Dendritic cell treated with granulocyte-macrophage colony-stimulating factor and Interleukin-4, amounts not matched to agents 40 ng/mL and 50 ng/mL, for 4 days (primary cell): ENCODE measurements around the gene YRDC.
"Not testable (repeated sequence)": the region's sequence is repeated elsewhere in the genome, so short reads cannot be mapped to it uniquely, and the experiment has no call there.

Source experiments
- H3K27ac Mint-ChIP-seq: one replicate; pipeline ENCODE4 v1.8.0; 2022; ENCODE audit warnings: mild to moderate bottlenecking, mixed read lengths
- H3K27me3 Mint-ChIP-seq: one replicate; pipeline ENCODE4 v1.8.0; 2022; ENCODE audit warnings: mild to moderate bottlenecking, mixed read lengths
- H3K36me3 Mint-ChIP-seq: one replicate; pipeline ENCODE4 v1.8.0; 2022; ENCODE audit warnings: low read depth, mixed read lengths
- H3K4me1 Mint-ChIP-seq: one replicate; pipeline ENCODE4 v1.8.0; 2022; ENCODE audit warnings: low read depth, mixed read lengths
- H3K4me3 Mint-ChIP-seq: one replicate; pipeline ENCODE4 v1.8.0; 2022; ENCODE audit warnings: mild to moderate bottlenecking, moderate library complexity, mixed read lengths
- H3K9me3 Mint-ChIP-seq: one replicate; pipeline ENCODE4 v1.8.0; 2022; ENCODE audit warnings: mixed read lengths
- intact Hi-C: fragments of 100-400 bp; cut with micrococcal nuclease; formaldehyde crosslinking; loops from one replicate; pipeline ENCODE4 v1.15.0; 2022

The YRDC gene

GRCh38 chr1:37771440-37771839 is 36.6 kb downstream of the YRDC start:
- H3K9me3 Mint-ChIP-seq, H3K36me3 Mint-ChIP-seq, H3K27ac Mint-ChIP-seq, H3K4me1 Mint-ChIP-seq, H3K4me3 Mint-ChIP-seq, intact Hi-C loops: not testable (repeated sequence)
- H3K27me3 Mint-ChIP-seq, result peaks cover 63% of the 10 kb centered on the region

GRCh38 chr1:37767488-37767887 is 40.5 kb downstream of the YRDC start:
- H3K36me3 Mint-ChIP-seq, result no peaks in the 10 kb centered on the region
- peaks cover 16% of the 10 kb centered on the region for H3K4me1 Mint-ChIP-seq
- intact Hi-C loops, result no loop called here
- H3K27ac Mint-ChIP-seq, result no peak overlapping the region
- H3K4me3 Mint-ChIP-seq, result no peak overlapping the region
- H3K9me3 Mint-ChIP-seq, result no peaks in the 10 kb centered on the region
- peaks cover 79% of the 10 kb centered on the region for H3K27me3 Mint-ChIP-seq

DNA sequence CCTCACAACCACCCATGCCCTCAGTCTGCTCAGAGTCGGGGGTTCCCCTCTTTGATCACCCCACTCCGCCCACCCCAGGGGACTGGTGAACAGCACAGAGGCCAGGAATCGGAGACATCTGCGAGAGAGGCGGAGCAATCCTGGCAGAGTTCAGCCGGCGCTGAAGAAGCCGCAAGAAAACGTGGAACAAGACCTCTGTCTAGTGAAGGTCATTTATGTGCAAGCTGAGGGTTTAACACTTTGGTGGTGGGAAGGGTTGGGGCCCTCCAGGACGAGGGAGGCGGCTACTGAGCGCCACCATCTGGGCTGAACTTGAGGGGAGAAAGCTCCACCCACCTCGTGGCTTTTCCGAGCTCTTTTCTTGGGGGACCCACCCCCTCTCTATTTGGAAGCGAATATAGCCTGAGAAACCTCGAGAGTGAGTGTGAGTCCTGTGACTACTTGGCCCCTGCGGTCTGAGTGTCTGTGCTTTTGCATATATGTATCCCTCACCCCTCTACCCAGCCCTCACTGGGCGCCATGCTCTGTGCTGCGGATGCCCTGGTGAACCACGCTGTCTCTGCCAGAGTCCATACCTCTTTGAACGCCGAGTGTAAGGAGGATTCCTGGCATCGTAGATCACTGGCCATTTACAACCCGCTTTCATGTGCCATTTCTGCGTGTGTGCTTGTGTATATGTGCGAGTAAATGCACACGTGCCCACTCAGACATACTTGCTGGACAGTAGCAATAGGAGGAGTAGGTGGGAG is 41.9 kb downstream of the YRDC start:
- no peaks in the 10 kb centered on the region for H3K9me3 Mint-ChIP-seq
- H3K4me1 Mint-ChIP-seq, result peaks cover 16% of the 10 kb centered on the region
- intact Hi-C loops, result no loop called here
- peaks cover 89% of the 10 kb centered on the region for H3K27me3 Mint-ChIP-seq
- no peak overlapping the region for H3K4me3 Mint-ChIP-seq
- no peaks in the 10 kb centered on the region for H3K36me3 Mint-ChIP-seq
- H3K27ac Mint-ChIP-seq, result no peak overlapping the region

DNA sequence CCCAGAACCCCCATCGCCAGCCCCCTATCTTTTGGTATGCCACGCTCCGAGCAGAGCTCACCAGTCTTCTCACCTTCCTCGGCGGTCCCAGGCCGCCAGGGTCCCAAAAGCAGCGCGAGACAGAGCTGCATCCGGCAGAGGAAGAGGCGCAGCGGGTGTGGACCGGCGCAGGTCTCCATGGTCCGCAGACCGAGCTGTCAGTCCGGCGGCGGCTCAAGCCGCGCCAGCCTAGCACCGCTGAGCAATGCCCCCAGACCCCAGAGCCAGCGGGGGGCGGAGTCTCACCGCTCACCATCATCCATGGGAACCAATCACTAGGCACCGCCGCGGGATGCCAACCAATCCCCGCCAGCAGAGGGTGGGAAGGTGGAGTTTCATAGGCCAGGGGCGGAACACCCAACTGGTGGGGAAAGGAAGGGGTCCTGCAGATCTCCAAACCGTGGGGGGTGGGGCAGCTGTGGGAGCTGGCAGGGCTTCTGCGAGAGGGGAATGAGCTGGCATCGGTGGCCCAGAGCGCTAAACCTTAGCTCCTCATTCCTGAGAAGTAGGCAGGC is 43.0 kb downstream of the YRDC start, which contains the start of gene EPHA10:
Gene EPHA10 (minus strand): TSS at position 233 of the 554 bp plus-strand sequence. CDS start 54 bp downstream, at position 179.
- peaks cover 16% of the 10 kb centered on the region for H3K4me1 Mint-ChIP-seq
- no peaks in the 10 kb centered on the region for H3K36me3 Mint-ChIP-seq
- H3K9me3 Mint-ChIP-seq, result no peaks in the 10 kb centered on the region
- H3K4me3 Mint-ChIP-seq, result no peak within 1 kb of the TSS
- intact Hi-C loops, result no loop called here
- H3K27me3 Mint-ChIP-seq, result peaks cover 80% of the 10 kb centered on the region
- no peak within 1 kb of the TSS for H3K27ac Mint-ChIP-seq

GRCh38 chr1:37764414-37764825 is 43.6 kb downstream of the YRDC start:
- intact Hi-C loops, result no loop called here
- Mint-ChIP-seq H3K27ac (no peak overlapping the region), H3K9me3 (no peaks in the 10 kb centered on the region)

DNA sequence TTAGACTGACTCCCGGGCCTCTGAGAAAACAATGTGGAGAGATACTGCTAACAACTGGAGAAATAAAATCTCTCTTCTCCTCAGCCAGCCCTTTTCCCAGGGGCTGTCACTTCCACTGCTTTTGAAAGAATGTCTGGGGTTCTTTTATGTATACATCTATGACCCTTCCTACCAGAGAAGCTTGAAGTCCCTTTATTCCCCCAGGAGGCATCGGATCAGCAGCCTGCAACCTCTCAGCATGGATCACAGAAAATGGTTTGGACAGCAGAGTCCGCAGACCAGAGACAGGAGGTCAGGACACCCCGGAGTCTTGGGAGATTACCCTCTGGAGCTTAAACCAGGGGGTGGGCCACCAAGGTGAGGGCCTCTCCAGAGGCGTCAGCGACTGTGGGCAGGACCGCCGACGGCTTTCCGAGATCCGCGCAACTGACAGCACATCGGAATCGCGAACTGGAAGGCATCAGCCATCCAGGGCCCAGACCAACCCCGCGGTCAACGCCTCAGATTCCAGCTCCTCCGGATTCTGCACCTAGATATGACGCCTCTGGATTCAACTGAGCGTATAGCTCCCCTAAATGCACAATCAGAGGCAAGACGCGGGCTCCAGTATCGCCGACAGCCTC is 44.1 kb downstream of the YRDC start:
- intact Hi-C loops, result no loop called here
- Mint-ChIP-seq H3K27ac (no peak overlapping the region), H3K9me3 (no peaks in the 10 kb centered on the region), H3K27me3 (peaks cover 73% of the 10 kb centered on the region), H3K4me3 (no peak overlapping the region), H3K4me1 (peaks cover 16% of the 10 kb centered on the region), H3K36me3 (no peaks in the 10 kb centered on the region)

More at GRCh38 chr1:37764414-37764825, 43.6 kb downstream of the YRDC start:
- Mint-ChIP-seq H3K4me1 (peaks cover 16% of the 10 kb centered on the region), H3K4me3 (no peak overlapping the region), H3K27me3 (peaks cover 78% of the 10 kb centered on the region), H3K36me3 (no peaks in the 10 kb centered on the region)

GRCh38 chr1:37762516-37762915 is 45.5 kb downstream of the YRDC start:
- peaks cover 61% of the 10 kb centered on the region for H3K27me3 Mint-ChIP-seq
- H3K4me3 Mint-ChIP-seq, result no peak overlapping the region
- H3K4me1 Mint-ChIP-seq, result peaks cover 16% of the 10 kb centered on the region
- H3K36me3 Mint-ChIP-seq, result no peaks in the 10 kb centered on the region
- H3K27ac Mint-ChIP-seq, result no peak overlapping the region
- no peaks in the 10 kb centered on the region for H3K9me3 Mint-ChIP-seq
- intact Hi-C loops, result no loop called here

DNA sequence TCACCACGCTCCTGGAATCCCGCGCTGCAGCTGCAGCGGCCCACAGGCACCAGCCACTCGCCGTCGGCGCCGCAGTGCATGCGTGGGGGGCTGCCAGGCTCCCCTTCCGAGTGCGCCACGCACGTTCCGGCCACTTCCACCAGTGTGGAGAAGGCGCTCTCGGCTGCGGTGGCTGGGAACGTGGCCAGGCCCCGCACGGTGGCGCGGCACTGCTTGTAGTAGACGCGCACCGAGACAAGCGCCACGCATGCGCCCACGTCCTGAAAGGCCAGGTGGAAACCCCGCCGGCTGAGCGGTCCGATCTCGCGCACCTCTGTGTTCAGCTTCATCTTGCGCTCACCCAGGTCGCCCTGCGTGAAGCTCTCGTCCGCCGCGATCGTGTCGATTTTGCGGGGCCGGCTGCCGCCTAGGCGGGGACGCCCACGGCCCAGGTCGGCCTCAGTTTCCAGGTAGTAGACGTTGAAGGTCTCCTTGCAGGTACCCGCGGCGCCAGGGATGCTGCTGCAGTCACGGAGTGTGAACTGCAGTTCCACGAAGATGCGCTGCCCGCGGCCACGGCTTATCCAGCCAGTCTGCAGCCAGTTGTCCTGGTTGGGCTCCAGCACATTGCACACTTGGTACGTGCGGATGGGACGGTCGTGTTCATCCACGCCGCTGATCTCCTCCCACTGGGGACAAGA is 46.5 kb downstream of the YRDC start:
- intact Hi-C loops, result no loop called here
- Mint-ChIP-seq H3K4me3 (no peak overlapping the region), H3K27ac (no peak overlapping the region), H3K36me3 (no peaks in the 10 kb centered on the region), H3K27me3 (peaks cover 56% of the 10 kb centered on the region), H3K4me1 (peaks cover 16% of the 10 kb centered on the region), H3K9me3 (no peaks in the 10 kb centered on the region)

DNA sequence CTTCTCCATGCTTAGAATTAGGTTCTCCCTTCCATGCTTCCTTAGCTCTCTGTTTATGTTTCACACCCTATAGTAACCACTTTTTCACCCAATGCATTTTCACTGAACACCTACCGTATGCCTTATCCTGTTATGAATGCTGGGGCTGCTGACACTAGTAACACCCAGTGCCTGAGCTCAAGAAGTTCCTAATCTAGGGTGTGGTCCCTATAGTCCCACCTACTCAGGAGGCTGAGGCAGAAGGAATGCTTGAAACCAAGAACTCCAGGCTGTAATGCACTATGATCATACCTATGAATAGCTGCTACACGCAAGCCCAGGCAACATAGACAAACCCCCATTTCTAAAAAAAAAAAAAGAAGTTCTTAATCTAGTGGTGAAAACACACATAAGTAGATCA is 48.6 kb downstream of the YRDC start:
- intact Hi-C loops, result no loop called here
- H3K27me3 Mint-ChIP-seq, result peaks cover 53% of the 10 kb centered on the region
- peaks cover 3% of the 10 kb centered on the region for H3K4me1 Mint-ChIP-seq
- no peaks in the 10 kb centered on the region for H3K36me3 Mint-ChIP-seq
- no peak overlapping the region for H3K27ac Mint-ChIP-seq
- no peak overlapping the region for H3K4me3 Mint-ChIP-seq
- no peaks in the 10 kb centered on the region for H3K9me3 Mint-ChIP-seq

GRCh38 chr1:37755951-37756560 is 52.0 kb downstream of the YRDC start:
- H3K27me3 Mint-ChIP-seq, result peaks cover 52% of the 10 kb centered on the region
- H3K36me3 Mint-ChIP-seq, result no peaks in the 10 kb centered on the region
- H3K9me3 Mint-ChIP-seq, result no peaks in the 10 kb centered on the region
- no peak overlapping the region for H3K4me3 Mint-ChIP-seq
- H3K27ac Mint-ChIP-seq, result no peak overlapping the region
- no peaks in the 10 kb centered on the region for H3K4me1 Mint-ChIP-seq
- intact Hi-C loops, result no loop called here

- intact Hi-C loops, result no loop called here
- peaks cover 57% of the 10 kb centered on the region for H3K27me3 Mint-ChIP-seq
- no peak overlapping the region for H3K27ac Mint-ChIP-seq
Measured at GRCh38 chr1:37755290-37755689, 52.7 kb downstream of the YRDC start.

DNA sequence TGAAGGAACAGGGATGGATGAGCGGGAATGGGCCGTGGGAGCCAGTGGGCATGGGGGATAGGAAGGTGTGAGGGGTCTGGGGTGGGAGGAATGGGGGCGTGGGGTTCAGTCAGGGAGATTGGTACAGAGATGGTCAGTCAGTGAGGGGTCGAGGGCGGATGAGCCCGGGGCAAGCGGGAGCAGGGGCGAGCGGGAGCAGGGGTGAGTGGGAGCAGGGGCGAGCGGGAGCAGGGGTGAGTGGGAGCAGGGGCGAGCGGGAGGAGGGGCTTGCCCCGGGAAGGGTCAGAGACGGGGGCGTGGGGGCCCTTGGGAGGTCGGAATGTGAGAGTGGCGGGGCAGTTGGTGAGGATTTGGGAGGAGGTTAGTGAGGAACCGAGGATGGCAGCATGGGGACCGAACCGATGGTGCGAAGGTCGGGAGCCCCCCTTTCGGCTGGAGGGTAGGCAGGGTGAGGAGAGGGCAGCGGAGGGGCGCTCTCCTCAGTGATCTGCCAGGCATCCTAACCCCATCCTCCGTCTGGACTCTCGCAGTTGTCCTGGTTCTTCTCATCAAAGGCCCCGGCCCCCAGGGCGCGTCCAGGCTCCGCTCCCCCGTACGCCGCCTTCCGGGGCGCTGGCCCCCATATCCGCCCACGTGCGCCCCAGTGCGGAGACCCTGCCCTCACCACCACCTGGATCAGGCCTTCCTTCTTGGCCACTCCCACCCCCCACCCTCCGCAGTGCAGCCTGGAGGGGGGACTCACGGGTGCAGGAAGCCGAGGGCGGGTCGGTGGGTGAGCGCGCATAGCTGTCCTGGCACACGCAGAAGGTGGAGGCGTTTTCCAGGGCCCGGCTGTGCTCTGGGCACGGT is 54.3 kb downstream of the YRDC start:
- H3K4me1 Mint-ChIP-seq, result no peaks in the 10 kb centered on the region

More at GRCh38 chr1:37755290-37755689, 52.7 kb downstream of the YRDC start:
- H3K9me3 Mint-ChIP-seq, result no peaks in the 10 kb centered on the region
- H3K36me3 Mint-ChIP-seq, result no peaks in the 10 kb centered on the region
- no peaks in the 10 kb centered on the region for H3K4me1 Mint-ChIP-seq
- H3K4me3 Mint-ChIP-seq, result no peak overlapping the region

More for the DNA sequence above, 54.3 kb downstream of the YRDC start:
- Mint-ChIP-seq H3K4me3 (peak overlapping the region; percentile 11), H3K27me3 (peaks cover 65% of the 10 kb centered on the region), H3K36me3 (no peaks in the 10 kb centered on the region), H3K27ac (no peak overlapping the region), H3K9me3 (no peaks in the 10 kb centered on the region)
- intact Hi-C loops, result no loop called here
